ENCODE measurements around the gene NKX6-1. TPM values are rescaled to one million over a fixed set of nuclear protein-coding genes. Genes with fewer than 3 reads are reported as not detected.

Gene NKX6-1
- total RNA-seq, 1 experiment from 2014 or later = 1.1 TPM

DNA sequence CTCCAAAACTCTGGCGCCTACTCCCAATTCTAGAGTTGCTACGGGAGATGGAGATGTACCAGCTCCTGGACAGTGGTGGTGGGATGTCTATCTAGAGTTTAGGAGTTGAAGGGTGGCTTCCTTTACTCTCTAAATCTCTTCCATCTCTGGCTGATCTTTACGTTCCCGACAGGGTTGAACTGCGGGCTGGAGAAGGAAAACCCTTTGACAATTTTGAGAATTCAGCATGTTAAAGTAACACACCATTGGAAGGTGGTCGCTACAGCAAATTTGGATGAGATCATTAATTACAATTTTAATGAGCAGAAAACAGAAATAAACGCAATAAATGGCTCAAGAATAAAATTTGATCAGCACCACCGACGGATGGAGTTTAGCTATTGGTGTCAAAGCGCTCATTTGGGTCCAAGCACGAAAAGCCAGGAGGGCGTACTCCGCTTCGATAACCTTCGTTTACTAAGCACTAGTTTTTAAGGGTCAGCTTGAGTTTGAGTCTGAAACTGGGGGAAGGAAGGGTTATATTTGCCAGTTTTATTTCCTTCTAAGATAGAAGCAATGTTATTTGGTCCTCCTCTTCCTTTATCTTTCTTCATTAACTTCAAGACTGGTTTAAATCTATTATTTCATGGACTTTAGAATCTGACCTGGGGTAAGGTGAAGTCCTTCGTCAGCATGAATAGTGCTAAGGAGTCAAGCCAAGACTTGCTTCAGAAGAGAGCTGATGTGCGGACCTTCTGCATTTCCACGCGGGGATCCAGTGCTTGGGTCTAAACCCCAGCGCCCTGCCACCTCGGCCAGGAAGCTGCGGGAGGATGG, 1.5 kb upstream of the NKX6-1 start:
- DNase-seq (ENCODE audit: low read depth, low spot score) (no peak), ATAC-seq (no peak)
- intact Hi-C loops (cut with micrococcal nuclease; ENCODE audit: unreplicated experiment) (loop anchor here (5.0 to 10.0 kb wide), 2 partner anchors 728 to 856 kb away; no protein-coding TSS in a partner anchor), in situ Hi-C loops (cut with HindIII; ENCODE audit: low pct_unique_long_range_greater_than_20kb, low sequenced_read_pairs) (no loop called here)
- ChIA-PET CTCF (no interaction called here), POLR2A (no interaction called here)
- H3K4me3 ChIP-seq (ENCODE audit: low read depth in 2 of 2, low read length in 2 of 2) = no peak overlapping the region
- TF ChIP-seq SIN3A (IDR thresholded peaks at IDR 0.05; ENCODE audit: borderline replicate concordance, insufficient read depth, low read depth, low read length) = no peak
- no peak for TF ChIP-seq TCF7L2 (IDR thresholded peaks at IDR 0.05; ENCODE audit: low read depth, low read length)
- TF ChIP-seq POLR2AphosphoS5 (IDR thresholded peaks at IDR 0.05; ENCODE audit: low read depth, low read length) = no peak
- TF ChIP-seq, protein P1, sequence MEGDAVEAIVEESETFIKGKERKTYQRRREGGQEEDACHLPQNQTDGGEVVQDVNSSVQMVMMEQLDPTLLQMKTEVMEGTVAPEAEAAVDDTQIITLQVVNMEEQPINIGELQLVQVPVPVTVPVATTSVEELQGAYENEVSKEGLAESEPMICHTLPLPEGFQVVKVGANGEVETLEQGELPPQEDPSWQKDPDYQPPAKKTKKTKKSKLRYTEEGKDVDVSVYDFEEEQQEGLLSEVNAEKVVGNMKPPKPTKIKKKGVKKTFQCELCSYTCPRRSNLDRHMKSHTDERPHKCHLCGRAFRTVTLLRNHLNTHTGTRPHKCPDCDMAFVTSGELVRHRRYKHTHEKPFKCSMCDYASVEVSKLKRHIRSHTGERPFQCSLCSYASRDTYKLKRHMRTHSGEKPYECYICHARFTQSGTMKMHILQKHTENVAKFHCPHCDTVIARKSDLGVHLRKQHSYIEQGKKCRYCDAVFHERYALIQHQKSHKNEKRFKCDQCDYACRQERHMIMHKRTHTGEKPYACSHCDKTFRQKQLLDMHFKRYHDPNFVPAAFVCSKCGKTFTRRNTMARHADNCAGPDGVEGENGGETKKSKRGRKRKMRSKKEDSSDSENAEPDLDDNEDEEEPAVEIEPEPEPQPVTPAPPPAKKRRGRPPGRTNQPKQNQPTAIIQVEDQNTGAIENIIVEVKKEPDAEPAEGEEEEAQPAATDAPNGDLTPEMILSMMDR (IDR thresholded peaks at IDR 0.05) = no peak
- TF ChIP-seq, protein P2, sequence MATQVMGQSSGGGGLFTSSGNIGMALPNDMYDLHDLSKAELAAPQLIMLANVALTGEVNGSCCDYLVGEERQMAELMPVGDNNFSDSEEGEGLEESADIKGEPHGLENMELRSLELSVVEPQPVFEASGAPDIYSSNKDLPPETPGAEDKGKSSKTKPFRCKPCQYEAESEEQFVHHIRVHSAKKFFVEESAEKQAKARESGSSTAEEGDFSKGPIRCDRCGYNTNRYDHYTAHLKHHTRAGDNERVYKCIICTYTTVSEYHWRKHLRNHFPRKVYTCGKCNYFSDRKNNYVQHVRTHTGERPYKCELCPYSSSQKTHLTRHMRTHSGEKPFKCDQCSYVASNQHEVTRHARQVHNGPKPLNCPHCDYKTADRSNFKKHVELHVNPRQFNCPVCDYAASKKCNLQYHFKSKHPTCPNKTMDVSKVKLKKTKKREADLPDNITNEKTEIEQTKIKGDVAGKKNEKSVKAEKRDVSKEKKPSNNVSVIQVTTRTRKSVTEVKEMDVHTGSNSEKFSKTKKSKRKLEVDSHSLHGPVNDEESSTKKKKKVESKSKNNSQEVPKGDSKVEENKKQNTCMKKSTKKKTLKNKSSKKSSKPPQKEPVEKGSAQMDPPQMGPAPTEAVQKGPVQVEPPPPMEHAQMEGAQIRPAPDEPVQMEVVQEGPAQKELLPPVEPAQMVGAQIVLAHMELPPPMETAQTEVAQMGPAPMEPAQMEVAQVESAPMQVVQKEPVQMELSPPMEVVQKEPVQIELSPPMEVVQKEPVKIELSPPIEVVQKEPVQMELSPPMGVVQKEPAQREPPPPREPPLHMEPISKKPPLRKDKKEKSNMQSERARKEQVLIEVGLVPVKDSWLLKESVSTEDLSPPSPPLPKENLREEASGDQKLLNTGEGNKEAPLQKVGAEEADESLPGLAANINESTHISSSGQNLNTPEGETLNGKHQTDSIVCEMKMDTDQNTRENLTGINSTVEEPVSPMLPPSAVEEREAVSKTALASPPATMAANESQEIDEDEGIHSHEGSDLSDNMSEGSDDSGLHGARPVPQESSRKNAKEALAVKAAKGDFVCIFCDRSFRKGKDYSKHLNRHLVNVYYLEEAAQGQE (IDR thresholded peaks at IDR 0.05; ENCODE audit: insufficient read depth in 1 of 2, low read depth in 2 of 2, low read length in 1 of 2) = no peak
- H3K27ac ChIP-seq (ENCODE audit: low read length) = no peak overlapping the region
- no peaks in the 10 kb centered on the region for H3K9me3 ChIP-seq (ENCODE audit: control insufficient read depth, insufficient read depth, low read depth, low read length)
- no peaks in the 10 kb centered on the region for H3K4me1 ChIP-seq (ENCODE audit: control insufficient read depth, insufficient read depth, low read length)
- H3K27me3 ChIP-seq (ENCODE audit: control insufficient read depth, insufficient read depth, low read length) = peaks cover 3% of the 10 kb centered on the region; the same call in 1 of the 2 replicates
- BruUV-seq (replicated peaks) = no TSS peak
- peaks cover 4% of the 10 kb centered on the region; the same call in 1 of the 2 replicates for H3K36me3 ChIP-seq (ENCODE audit: control insufficient read depth, insufficient read depth, low read length)

DNA sequence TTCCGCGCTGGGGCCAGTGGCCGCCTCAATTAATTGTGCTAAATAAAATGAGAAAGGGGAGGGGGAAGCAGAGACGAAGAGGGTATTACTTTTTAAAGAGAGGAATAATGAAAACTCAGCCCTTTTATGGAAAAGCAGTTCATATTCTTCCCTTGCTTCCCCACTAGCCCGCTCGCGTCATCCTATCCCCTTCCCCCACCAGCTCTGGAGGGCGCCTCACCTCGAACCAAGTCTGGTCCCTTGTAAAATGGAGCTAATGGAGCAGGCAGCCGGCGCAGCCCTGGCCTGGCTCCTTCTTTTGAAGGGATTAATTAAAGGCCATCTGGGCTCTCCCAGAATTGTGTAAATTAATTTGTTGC, 511 bp upstream of the NKX6-1 start:
- intact Hi-C loops (cut with micrococcal nuclease; ENCODE audit: unreplicated experiment) (no loop called here), in situ Hi-C loops (cut with HindIII; ENCODE audit: low pct_unique_long_range_greater_than_20kb, low sequenced_read_pairs) (no loop called here)
- TF ChIP-seq POLR2AphosphoS5 (IDR thresholded peaks at IDR 0.05; ENCODE audit: low read depth, low read length) = no peak
- no peak for TF ChIP-seq SIN3A (IDR thresholded peaks at IDR 0.05; ENCODE audit: borderline replicate concordance, insufficient read depth, low read depth, low read length)
- TF ChIP-seq TCF7L2 (IDR thresholded peaks at IDR 0.05; ENCODE audit: low read depth, low read length) = no peak
- TF ChIP-seq, protein P1 (IDR thresholded peaks at IDR 0.05) = no peak
- TF ChIP-seq, protein P2 (IDR thresholded peaks at IDR 0.05; ENCODE audit: insufficient read depth in 1 of 2, low read depth in 2 of 2, low read length in 1 of 2) = no peak
- Histone ChIP-seq H3K4me1 (ENCODE audit: control insufficient read depth, insufficient read depth, low read length) (no peaks in the 10 kb centered on the region), H3K27ac (ENCODE audit: low read length) (no peak overlapping the region), H3K9me3 (ENCODE audit: control insufficient read depth, insufficient read depth, low read depth, low read length) (no peaks in the 10 kb centered on the region), H3K36me3 (ENCODE audit: control insufficient read depth, insufficient read depth, low read length) (peaks cover 4% of the 10 kb centered on the region; the same call in 1 of the 2 replicates), H3K27me3 (ENCODE audit: control insufficient read depth, insufficient read depth, low read length) (peaks cover 3% of the 10 kb centered on the region; the same call in 1 of the 2 replicates), H3K4me3 (ENCODE audit: low read depth in 2 of 2, low read length in 2 of 2) (peak overlapping the region; percentile 56 to 75)
- POLR2A ChIA-PET = interaction anchor here (0.5 kb wide), 1 partner anchor 108 kb away, joined by 6 read pairs; no protein-coding TSS in a partner anchor
- CTCF ChIA-PET = interaction anchor here (0.6 kb wide), 1 partner anchor 43 kb away, joined by 4 read pairs; no protein-coding TSS in a partner anchor
- DNase-seq (ENCODE audit: low read depth, low spot score) = no peak
- ATAC-seq = peak; percentile 42
- BruUV-seq (replicated peaks) = no TSS peak

Measured in Panc1 (cell line).